Stimulated activated naive CD4-positive, alpha-beta T cell (primary cell): ENCODE data around the gene KRT75.

Experiments used
- DNase-seq, 6 experiments: peaks; one replicate each; lab custom pipeline; 2025; lab: John Stamatoyannopoulos, UW

KRT75 gene

DNA sequence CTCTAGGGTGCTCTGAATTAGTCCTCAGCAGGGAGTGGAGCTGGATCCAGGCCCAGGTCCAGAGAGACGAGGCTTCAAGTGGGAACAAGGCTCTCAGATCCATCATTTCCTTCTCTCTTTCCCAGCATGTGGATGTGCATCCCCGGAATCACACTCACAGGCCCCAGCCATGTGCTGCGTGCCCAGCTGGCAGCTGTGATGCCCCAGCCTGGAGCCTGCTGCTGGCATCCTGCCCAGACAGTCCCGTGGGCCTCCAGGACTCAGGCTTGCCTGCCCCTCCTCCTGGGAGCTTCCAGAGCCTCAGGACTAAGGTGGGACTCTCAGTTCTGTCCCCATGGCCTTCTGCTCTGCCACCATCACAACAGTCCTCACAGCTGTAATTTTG lies 42.6 kb downstream of the KRT75 start:
- no peak for DNase-seq

GRCh38 chr12:52390739-52391617 lies 43.2 kb downstream of the KRT75 start:
- peak in 1 of 6 experiments; percentile 10 for DNase-seq

DNA sequence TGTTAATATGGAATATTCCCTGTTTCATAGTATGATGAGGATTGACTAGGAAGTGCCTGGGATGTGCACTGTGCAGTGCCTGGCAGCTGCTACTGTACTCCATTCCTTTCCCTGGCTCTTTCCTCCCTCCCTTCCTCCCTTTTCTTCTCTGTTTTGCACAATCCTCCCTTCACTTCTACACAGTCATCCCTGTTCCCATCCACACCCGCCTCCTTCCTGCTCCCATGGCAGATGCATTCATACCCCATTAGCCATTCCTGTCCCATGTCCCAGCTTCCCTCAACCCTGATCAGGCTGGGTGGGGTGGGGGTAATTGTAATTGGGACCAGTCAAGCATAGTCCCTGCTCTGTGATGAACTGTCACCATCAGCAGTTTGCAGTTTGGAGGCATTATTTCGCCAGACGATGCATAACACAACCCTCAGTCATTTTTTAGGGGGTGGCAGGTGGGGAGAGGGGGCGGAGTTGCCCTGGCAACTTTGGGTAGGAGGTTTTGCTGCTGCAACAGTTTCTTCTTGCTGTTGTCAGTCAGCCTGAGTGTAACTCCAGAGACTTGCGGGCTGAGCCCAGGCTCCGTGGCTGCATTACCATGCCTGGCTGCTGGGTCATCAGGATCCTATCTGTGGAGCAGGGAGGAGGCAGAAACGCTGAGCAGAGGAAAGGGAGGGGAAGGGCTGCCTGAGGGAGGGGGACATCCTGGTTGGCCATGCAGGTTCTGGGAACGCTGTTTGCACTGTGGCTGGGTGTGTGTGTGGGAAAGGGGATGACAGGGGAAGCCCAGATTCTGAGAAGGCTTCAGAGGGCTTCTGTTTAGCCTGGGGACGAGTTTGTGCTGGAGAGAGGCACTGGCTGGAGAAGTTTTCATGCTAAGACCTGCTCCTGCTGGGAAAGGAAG lies 44.6 kb downstream of the KRT75 start:
- DNase-seq, result no peak

GRCh38 chr12:52387859-52388258 lies 46.3 kb downstream of the KRT75 start:
- no peak for DNase-seq

- no peak for DNase-seq
Observed at GRCh38 chr12:52385226-52385702, 48.9 kb downstream of the KRT75 start, which contains the start of gene KRT84. KRT84 (minus strand) TSS chr12:52385652; CDS start chr12:52385585, 67 bp downstream.

GRCh38 chr12:52383331-52383730 lies 50.8 kb downstream of the KRT75 start:
- no peak for DNase-seq

GRCh38 chr12:52382854-52383253 lies 51.3 kb downstream of the KRT75 start:
- DNase-seq, result peak in 2 of 6 experiments; percentile 10 to 11

GRCh38 chr12:52381206-52381605 lies 53.0 kb downstream of the KRT75 start:
- no peak for DNase-seq

DNA sequence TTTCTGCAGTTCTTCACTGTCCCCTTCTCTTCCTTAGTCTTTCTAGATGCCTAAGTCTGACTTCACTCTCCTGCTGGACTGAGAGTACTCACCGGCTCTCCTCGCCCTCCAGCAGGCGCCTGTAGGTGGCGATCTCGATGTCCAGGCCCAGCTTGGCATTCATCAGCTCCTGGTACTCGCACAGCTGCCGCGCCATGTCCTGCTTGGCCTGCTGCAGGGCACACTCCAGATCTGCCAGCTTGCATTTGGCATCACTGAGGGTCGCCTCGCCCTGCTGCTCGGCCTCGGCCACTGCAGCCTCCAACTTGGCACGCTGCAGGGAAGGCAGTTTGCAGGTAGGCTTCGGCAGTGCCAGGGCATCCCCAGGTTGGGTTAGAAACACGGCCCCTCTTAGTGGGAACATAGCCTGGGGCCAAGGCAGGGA lies 53.9 kb downstream of the KRT75 start:
- DNase-seq, result no peak

DNA sequence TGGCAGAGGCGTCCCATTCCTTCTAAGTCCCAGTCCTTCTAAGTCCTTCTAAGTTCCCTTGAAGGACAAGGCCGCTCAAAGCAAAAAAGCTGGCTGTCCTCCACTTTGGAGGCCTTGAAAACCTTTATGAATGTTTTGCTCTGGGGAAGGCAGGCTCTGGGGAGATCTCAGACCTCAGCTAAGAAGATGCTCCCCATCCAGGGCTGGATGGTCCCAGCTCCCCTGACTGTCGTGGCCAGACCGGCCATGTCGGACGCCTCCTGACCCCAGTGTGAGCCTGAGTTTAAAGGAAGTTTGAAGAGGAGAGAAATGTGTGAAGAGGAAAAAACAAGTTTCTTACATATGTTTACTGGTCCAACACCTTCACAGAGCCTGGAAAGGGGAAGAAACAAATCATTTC lies 54.6 kb downstream of the KRT75 start:
- DNase-seq, result no peak

GRCh38 chr12:52378091-52378490 lies 56.1 kb downstream of the KRT75 start:
- DNase-seq, result no peak

DNA sequence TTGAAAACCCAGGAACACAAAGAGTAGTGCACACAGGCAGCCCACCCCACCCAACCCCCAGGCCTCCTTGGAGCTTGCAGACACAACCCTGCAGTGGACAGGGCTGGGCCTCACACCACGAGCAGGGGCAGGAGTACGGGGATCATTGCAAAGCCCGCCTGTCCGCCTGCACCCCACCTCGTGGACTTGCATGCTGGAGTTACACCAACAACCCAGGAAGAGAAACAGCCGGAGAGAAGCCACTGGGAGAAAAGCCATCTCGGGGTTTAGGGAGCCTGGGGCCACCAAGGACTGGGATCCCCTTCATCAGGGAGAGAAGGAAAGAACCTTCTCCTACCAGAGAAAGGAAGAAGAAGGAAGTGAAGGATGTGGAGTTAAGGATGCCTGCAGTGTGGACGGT lies 56.9 kb downstream of the KRT75 start:
- no peak for DNase-seq
